A673 (cell line): ENCODE data around the gene SGMS1.

Experiments
- EZH2 ChIP-seq: fragments of 200-600 bp; sonication (generic); IDR thresholded peaks from 2 replicates; pipeline ENCODE4 v1.6.1; 2017; ENCODE audit warnings: borderline replicate concordance, low read depth, mild to moderate bottlenecking, mixed read lengths, antibody characterized with exemption, low read length; ENCODE audit not compliant: poor library complexity, severe bottlenecking
- TF ChIP-seq, protein P1 (sequence below): fragments of 300-800, 200-600 bp; sonication (generic); conservative IDR thresholded peaks from 2 replicates; pipeline ENCODE4 v1.5.1; 2017; ENCODE audit warnings: low read depth, mild to moderate bottlenecking, antibody characterized with exemption, low read length, moderate library complexity, mixed read lengths

DNA sequence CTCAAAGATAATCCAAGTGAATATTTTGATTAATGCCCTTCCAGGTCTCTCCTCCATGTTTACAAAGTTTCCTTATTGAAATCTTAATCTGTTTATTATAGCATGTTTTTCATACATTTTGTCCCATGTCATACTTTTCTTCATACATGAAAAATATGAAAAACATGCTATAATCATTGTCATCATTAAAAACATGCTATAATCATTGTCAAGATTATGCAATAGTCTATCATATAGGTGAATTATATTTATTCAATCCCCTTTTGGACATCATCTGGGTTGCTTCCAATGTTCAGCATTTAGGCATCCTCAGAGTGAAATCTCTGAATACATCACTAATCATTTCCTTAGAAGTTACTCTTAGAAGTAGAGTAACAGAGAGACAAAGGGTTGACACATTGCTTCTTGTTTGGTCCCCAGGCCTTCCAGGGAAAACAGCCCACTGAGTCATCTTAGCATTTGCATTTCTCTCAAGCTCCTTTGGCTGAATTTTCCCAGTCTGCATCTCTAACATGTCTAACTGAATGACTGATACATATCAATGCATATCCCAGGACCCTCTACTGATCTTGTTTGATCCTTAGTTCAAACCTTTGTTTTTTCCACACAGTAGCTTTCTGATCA, 87.0 kb downstream of the SGMS1 start:
- TF ChIP-seq, protein P1, sequence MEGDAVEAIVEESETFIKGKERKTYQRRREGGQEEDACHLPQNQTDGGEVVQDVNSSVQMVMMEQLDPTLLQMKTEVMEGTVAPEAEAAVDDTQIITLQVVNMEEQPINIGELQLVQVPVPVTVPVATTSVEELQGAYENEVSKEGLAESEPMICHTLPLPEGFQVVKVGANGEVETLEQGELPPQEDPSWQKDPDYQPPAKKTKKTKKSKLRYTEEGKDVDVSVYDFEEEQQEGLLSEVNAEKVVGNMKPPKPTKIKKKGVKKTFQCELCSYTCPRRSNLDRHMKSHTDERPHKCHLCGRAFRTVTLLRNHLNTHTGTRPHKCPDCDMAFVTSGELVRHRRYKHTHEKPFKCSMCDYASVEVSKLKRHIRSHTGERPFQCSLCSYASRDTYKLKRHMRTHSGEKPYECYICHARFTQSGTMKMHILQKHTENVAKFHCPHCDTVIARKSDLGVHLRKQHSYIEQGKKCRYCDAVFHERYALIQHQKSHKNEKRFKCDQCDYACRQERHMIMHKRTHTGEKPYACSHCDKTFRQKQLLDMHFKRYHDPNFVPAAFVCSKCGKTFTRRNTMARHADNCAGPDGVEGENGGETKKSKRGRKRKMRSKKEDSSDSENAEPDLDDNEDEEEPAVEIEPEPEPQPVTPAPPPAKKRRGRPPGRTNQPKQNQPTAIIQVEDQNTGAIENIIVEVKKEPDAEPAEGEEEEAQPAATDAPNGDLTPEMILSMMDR: no peak
- TF ChIP-seq EZH2: no peak
